A549 treated with DMSO at 1 μM for 4 hours (cell line): ENCODE results near the gene A2M. TPM values are rescaled to one million over a fixed set of nuclear protein-coding genes. Genes with fewer than 3 reads are reported as not detected.

Experiments
- total RNA-seq: library from RNA; stranded (reverse); fragments of 200-300 nt; extraction: Qiagen RNA extraction; gene quantifications from 5 replicates; pipeline ENCODE4 v1.2.3, GENCODE V29; 2022; ENCODE audit warnings: low read depth

The A2M gene
- not detected in 5 replicates for total RNA-seq

DNA sequence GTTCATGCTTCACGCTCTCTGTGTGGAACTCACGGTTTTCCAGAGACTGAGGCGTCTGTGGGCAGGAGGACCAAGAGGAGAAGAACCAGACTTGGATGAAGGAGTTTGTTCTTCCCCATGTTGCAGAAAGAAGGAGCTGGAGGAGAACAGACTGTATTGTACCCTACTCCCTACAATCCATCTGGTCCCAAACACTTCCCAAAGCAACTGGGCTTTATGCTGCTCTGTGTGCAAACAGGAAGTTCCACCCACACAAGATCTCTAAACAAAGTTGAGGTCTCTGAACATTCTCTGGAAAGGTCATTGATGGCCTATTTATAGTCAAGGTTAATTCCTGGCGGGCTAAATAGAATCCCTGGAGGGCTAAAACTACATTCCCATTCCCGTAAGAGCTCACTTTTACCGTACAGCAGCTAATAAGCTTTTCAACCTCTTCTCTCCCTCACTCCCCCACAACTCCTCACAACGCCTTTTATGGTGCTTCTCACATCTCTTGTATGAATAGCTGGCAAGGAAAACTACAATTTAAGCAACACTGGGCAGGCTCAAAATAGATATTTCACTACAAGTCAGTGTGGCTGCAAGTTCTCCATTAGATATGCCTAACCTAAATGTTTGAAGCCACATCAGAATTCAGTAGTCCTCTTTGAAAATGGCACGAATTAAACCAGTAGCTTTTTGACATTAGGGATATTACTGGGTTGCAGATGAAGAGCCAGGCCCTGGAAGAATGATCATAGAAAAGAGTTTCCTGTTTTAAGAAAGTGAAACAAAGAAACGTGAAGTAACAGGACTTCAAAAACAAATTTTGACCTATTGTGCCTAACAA is at the start of gene A2M:
Gene A2M (minus strand): TSS at position 189 of the 829 bp plus-strand sequence. CDS start 70 bp downstream, at position 119.

Other genes with a start within 250 kb of the A2M start
- 9.9 to 13.2 TPM (median 10.4 TPM) in 5 replicates for gene PHC1, start 201.4 kb downstream of the A2M start, total RNA-seq
- gene M6PR, start 166.3 kb downstream of the A2M start, total RNA-seq: 159 to 184 TPM (median 172 TPM) in 5 replicates
- 0.97 to 2.4 TPM (median 1.6 TPM) in 5 replicates for gene KLRG1, start 126.4 kb downstream of the A2M start, total RNA-seq
- not detected in 5 replicates for gene PZP, start 92.5 kb upstream of the A2M start, total RNA-seq